Measurements from ENCODE around the gene GARNL3.

Gene GARNL3

DNA sequence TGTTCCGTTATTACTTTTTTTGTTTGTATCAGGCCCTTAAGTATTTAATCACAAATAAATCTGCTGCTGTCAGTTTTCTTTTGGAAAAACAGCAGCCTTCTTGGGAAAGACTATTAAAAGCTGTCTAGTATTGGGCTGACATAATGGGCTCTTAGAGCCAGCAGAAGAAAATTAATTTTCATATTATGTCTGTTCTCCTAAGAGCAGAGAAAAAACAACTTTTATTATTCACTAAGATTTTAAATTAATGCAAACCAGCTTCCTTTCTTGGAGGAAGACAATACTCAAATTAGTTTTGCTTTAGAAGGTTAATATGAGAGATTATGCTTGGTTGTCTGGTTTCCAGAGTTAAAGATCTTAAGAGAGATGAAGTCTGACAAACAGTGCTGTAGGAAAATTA is 30.6 kb upstream of the GARNL3 start:
- no peak for DNase-seq (ENCODE audit: extremely low read depth, low read depth)
- no peak overlapping the region for H3K4me3 ChIP-seq (replicated peaks; ENCODE audit: low read depth, low read length)
- TF ChIP-seq, protein P1, sequence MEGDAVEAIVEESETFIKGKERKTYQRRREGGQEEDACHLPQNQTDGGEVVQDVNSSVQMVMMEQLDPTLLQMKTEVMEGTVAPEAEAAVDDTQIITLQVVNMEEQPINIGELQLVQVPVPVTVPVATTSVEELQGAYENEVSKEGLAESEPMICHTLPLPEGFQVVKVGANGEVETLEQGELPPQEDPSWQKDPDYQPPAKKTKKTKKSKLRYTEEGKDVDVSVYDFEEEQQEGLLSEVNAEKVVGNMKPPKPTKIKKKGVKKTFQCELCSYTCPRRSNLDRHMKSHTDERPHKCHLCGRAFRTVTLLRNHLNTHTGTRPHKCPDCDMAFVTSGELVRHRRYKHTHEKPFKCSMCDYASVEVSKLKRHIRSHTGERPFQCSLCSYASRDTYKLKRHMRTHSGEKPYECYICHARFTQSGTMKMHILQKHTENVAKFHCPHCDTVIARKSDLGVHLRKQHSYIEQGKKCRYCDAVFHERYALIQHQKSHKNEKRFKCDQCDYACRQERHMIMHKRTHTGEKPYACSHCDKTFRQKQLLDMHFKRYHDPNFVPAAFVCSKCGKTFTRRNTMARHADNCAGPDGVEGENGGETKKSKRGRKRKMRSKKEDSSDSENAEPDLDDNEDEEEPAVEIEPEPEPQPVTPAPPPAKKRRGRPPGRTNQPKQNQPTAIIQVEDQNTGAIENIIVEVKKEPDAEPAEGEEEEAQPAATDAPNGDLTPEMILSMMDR (IDR thresholded peaks at IDR 0.05; ENCODE audit: low read depth, low read length, missing control alignments), result no peak

DNA sequence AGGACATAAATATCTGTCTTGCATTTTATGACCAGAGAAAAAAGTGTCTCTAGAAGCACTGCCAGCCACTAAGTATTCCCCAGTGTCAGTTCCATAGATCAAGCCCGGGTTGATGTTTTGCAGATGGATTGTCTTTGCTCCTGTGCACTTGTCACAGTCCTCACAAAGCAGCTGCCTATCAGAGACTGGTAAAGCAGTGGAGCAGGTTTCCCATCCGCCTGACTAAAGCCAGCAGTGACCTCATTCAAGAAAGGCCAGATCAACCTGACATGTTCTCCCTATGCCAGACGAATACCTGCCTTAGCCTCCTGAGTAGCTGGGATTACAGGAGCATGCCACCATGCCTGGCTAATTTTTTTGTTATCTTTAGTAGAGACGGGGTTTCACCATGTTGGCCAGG is 26.8 kb upstream of the GARNL3 start:
- H3K4me3 ChIP-seq (replicated peaks; ENCODE audit: low read depth, low read length), result no peak overlapping the region
- TF ChIP-seq, protein P1 (IDR thresholded peaks at IDR 0.05; ENCODE audit: low read depth, low read length, missing control alignments), result no peak
- no peak for DNase-seq (ENCODE audit: extremely low read depth, low read depth)

DNA sequence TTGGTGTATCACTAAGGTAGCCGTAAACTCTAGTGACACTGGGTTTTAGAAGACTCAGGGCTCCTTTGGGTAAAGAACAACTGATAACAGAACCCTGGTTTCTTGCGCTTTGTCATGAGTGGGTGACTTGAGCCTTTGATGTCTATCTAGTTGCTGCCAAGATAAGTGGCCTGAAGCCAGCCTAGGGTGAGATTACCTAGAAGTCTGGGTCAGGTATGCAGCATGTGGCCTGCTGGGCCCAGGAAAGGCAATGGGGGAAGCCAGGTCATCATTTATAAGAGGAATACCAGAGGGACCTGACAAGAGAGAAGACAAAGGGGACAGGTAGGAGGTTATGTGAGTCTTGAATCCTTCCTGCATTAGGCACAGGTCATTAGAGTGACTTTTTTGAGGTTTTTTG is 23.2 kb upstream of the GARNL3 start:
- no peak for DNase-seq (ENCODE audit: extremely low read depth, low read depth)
- H3K4me3 ChIP-seq (replicated peaks; ENCODE audit: low read depth, low read length), result no peak overlapping the region
- TF ChIP-seq, protein P1 (IDR thresholded peaks at IDR 0.05; ENCODE audit: low read depth, low read length, missing control alignments), result no peak

DNA sequence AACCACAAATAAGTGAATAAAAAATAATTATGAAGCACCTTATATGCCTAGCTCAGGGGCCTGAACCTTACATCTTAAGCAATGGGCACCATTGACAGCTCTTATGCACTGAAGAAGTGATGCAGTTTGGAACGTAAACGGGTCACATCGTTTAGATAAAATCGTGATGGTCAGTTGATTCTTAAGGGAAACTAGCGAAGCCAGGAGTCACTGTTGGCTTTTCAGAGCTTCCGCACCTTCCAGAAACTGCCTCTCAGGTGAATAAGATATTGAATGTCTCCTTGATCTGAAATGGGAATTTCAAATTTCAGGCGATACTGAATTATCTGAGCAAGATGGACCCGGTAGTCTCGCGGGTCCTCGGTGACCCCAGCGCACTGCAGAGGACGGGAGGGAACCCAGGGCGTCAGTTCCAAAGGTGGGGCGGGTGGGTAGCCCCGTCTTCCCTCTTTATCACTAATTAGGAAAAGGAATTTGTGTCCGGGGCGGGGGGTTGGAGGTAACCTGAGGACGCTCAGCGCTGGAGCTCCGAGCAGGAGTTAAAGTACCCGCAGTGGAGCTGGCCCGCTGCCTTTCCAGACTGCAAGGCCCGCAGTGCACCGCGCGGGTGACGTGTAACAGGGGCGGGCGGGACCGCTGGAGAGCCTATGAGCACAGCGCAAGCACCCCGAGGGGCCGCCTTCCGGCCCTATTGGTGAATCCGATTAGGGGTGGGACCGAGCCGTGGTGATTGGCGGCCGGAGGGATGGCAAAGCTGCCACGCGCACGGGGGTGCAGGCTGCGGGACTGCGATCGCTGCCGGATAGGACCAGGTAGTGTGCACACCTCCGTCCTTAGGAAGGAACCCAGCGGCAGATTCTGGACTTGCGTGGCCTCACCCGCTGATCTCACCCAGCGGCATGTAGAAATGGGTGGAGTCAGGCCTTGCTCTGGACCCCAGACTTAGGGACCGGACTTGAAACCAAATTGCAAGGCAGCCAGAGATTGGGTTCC is 19.7 kb upstream of the GARNL3 start:
- peak; percentile 78 for DNase-seq (ENCODE audit: extremely low read depth, low read depth)

DNA sequence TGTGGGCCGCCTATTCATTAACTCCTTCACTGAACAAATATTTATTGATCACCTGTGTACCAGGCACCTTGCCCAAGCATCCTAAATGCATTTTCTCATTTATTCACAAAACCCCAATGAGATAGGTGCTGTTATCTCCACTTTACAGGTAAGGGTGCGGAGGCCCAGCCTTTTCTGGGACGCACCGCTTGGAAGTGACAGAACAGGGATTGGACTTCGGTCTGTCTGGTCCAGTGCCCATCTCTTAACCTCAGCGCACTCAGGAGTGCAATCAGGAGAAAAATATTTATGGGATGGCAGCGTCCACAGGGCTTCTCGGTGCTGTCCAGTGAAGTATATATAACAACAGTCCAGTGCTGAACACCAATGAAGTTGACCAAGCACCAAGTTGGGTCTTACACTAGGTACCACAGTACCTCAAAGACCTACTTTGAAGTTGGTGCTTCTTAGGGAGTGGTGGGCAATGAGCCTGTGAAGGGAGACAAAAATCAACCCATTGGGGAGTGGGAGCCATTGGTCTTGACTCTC is 18.9 kb upstream of the GARNL3 start:
- peak overlapping the region; percentile 58 for H3K4me3 ChIP-seq (replicated peaks; ENCODE audit: low read depth, low read length)
- DNase-seq (ENCODE audit: extremely low read depth, low read depth), result no peak
- TF ChIP-seq, protein P1 (IDR thresholded peaks at IDR 0.05; ENCODE audit: low read depth, low read length, missing control alignments), result no peak

More for the DNA sequence above, 19.7 kb upstream of the GARNL3 start:
- TF ChIP-seq, protein P1 (IDR thresholded peaks at IDR 0.05; ENCODE audit: low read depth, low read length, missing control alignments), result no peak
- H3K4me3 ChIP-seq (replicated peaks; ENCODE audit: low read depth, low read length), result peak overlapping the region; percentile 58

DNA sequence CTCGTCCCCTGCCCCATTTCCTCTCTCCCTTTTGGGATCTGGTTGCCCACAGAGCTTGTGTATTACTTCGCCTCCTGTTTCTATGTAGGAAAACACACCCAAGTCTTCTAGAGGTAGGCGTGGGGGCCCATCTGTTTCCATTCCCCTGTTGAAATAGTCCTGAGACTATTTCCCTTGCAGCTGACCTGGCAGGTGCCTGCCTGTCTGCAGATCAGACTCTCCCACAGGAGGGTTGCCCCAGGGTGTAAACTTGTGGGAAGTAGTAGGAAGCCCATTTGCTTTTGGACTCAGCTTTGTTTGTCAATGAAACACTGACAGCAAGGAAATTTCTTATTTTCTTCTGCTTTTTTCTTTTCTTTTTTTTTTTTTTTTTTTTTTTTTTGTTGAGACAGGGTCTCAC is 16.3 kb upstream of the GARNL3 start:
- no peak for DNase-seq (ENCODE audit: extremely low read depth, low read depth)
- no peak overlapping the region for H3K4me3 ChIP-seq (replicated peaks; ENCODE audit: low read depth, low read length)
- TF ChIP-seq, protein P1 (IDR thresholded peaks at IDR 0.05; ENCODE audit: low read depth, low read length, missing control alignments), result no peak
